ENCODE measurements around the gene SUSD1. TPM values are rescaled to one million over a fixed set of nuclear protein-coding genes. Genes with fewer than 3 reads are reported as not detected.

The SUSD1 gene
- polyA plus RNA-seq, 1 of the 3 experiments (the other 2 are of a cell fraction) = 8.2 TPM

GRCh38 chr9:112028242-112029221, 146.6 kb downstream of the SUSD1 start:
- H3K27me3 ChIP-seq (ENCODE audit: insufficient read depth) = no peaks in the 10 kb centered on the region
- peaks cover 0 to 19% of the 10 kb centered on the region in 2 experiments; a peak in 3 of 4 replicates for H3K4me1 ChIP-seq (ENCODE audit: control insufficient read depth in 1 of 2, insufficient read depth in 2 of 2, low read depth in 1 of 2, low read length in 1 of 2)
- no peak overlapping the region for H3K27ac ChIP-seq (ENCODE audit: low read depth in 2 of 2, low read length in 1 of 2)
- no peaks in the 10 kb centered on the region for H3K79me2 ChIP-seq (ENCODE audit: insufficient read depth)
- TF ChIP-seq JUND (IDR thresholded peaks at IDR 0.05) = no peak
- no peak for TF ChIP-seq YY1 (IDR thresholded peaks at IDR 0.05; ENCODE audit: low read depth)
- TF ChIP-seq ELF1 (IDR thresholded peaks at IDR 0.05) = no peak
- TF ChIP-seq IRF3 (IDR thresholded peaks at IDR 0.05; ENCODE audit: low read depth, low read length) = no peak
- no peak for TF ChIP-seq RXRA (IDR thresholded peaks at IDR 0.05; ENCODE audit: borderline replicate concordance, low read depth)
- TF ChIP-seq FOSL2 (IDR thresholded peaks at IDR 0.05; ENCODE audit: borderline replicate concordance, low read depth) = no peak
- no peak for TF ChIP-seq NRF1 (IDR thresholded peaks at IDR 0.05; ENCODE audit: low read depth, low read length)
- no peak for TF ChIP-seq RAD21 (IDR thresholded peaks at IDR 0.05; ENCODE audit: low read length)
- no peaks in the 10 kb centered on the region for H3K9me2 ChIP-seq
- ChIA-PET CTCF (no interaction called here), POLR2A (no interaction called here)
- H3F3A ChIP-seq (replicated peaks; ENCODE audit: insufficient read depth) = peaks cover 12% of the 10 kb centered on the region
- H3K36me3 ChIP-seq (replicated peaks in 1 of 2; ENCODE audit: control insufficient read depth in 1 of 2, insufficient read depth in 2 of 2, low read length in 1 of 2) = no peaks in the 10 kb centered on the region
- no peak overlapping the region for H2AFZ ChIP-seq (ENCODE audit: low read depth)
- WGBS (ENCODE audit: low lambda C conversion rate) = 85% methylated on average over 13 of the region's 13 CpGs
- no peak overlapping the region for H3K9ac ChIP-seq
- no peak for DNase-seq
- no peaks in the 10 kb centered on the region for H3K9me3 ChIP-seq
- no peaks in the 10 kb centered on the region for H4K20me1 ChIP-seq (ENCODE audit: insufficient read depth)
- no peak overlapping the region for H3K4me3 ChIP-seq (ENCODE audit: low read depth in 2 of 2, low read length in 1 of 2)
- no peak overlapping the region for H3K4me2 ChIP-seq

- TF ChIP-seq CTCF (IDR thresholded peaks at IDR 0.05) = no peak
- TF ChIP-seq FOSL2 (IDR thresholded peaks at IDR 0.05; ENCODE audit: borderline replicate concordance, low read depth) = no peak
- TF ChIP-seq ZBTB33 (IDR thresholded peaks at IDR 0.05; ENCODE audit: borderline replicate concordance, low read depth) = no peak
- TF ChIP-seq YY1 (IDR thresholded peaks at IDR 0.05; ENCODE audit: low read depth) = no peak
- TF ChIP-seq SMC3 (IDR thresholded peaks at IDR 0.05; ENCODE audit: low read depth, low read length) = no peak
- H3K36me3 ChIP-seq (replicated peaks in 1 of 2; ENCODE audit: control insufficient read depth in 1 of 2, insufficient read depth in 2 of 2, low read length in 1 of 2) = no peaks in the 10 kb centered on the region
- ChIA-PET POLR2A (no interaction called here), CTCF (no interaction called here)
- H3K27ac ChIP-seq (ENCODE audit: low read depth in 2 of 2, low read length in 1 of 2) = no peak overlapping the region
- H4K20me1 ChIP-seq (ENCODE audit: insufficient read depth) = no peaks in the 10 kb centered on the region
- no peak for DNase-seq
- H3K4me3 ChIP-seq (ENCODE audit: low read depth in 2 of 2, low read length in 1 of 2) = no peak overlapping the region
- no peak overlapping the region for H2AFZ ChIP-seq (ENCODE audit: low read depth)
- H3K79me2 ChIP-seq (ENCODE audit: insufficient read depth) = no peaks in the 10 kb centered on the region
- 94% methylated on average over 3 of the region's 3 CpGs for WGBS (ENCODE audit: low lambda C conversion rate)
- peaks cover 0 to 9% of the 10 kb centered on the region in 2 experiments; a peak in 1 of 4 replicates for H3K4me1 ChIP-seq (ENCODE audit: control insufficient read depth in 1 of 2, insufficient read depth in 2 of 2, low read depth in 1 of 2, low read length in 1 of 2)
- no peaks in the 10 kb centered on the region for H3K27me3 ChIP-seq (ENCODE audit: insufficient read depth)
- H3K9me2 ChIP-seq = no peaks in the 10 kb centered on the region
- H3F3A ChIP-seq (replicated peaks; ENCODE audit: insufficient read depth) = peaks cover 5% of the 10 kb centered on the region
- no peak overlapping the region for H3K4me2 ChIP-seq
- no peaks in the 10 kb centered on the region for H3K9me3 ChIP-seq
- no peak overlapping the region for H3K9ac ChIP-seq
Measured at GRCh38 chr9:112025850-112026249, 149.2 kb downstream of the SUSD1 start.

All from SK-N-SH (cell line).